ENCODE data around the gene PLPPR3.

PLPPR3 gene

DNA sequence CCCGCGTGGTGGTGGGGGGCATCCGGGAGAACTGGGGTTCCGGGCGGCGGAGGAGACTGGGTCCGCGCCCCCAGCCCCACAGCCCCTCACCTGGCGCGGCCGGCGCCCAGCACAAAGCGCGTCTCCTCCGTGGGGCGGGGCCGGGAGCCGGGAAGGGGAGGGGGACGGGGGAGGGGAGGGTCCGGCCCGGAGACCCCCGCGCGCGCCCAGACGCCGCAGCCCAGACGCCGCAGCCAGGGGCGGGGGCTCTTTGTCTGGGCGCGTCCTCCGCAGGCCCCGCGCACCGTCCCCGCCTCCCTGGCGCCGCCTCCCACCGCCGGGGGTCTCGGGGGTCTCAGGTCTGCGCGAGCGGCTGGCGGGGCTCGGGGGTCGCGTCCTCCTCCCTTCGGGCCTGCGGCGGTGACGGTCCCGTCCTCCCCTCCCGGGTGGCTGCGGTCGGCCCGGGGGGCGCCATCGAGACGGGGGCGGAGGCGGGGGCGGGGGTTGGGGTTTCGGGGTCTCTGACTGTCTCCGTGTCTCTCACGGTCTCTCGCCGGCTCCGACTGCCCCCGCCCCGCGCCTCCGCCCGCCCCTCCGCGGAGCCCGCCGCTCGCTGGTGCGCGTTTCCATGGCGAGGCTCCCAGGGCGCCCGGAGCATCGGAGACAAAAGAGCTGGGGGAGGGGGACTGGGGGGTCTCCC, at the start of gene PLPPR3:
Gene PLPPR3 (minus strand): TSS at position 131 of the 679 bp plus-strand sequence. CDS start 396 bp downstream, outside the sequence.
- TF ChIP-seq, protein P1, sequence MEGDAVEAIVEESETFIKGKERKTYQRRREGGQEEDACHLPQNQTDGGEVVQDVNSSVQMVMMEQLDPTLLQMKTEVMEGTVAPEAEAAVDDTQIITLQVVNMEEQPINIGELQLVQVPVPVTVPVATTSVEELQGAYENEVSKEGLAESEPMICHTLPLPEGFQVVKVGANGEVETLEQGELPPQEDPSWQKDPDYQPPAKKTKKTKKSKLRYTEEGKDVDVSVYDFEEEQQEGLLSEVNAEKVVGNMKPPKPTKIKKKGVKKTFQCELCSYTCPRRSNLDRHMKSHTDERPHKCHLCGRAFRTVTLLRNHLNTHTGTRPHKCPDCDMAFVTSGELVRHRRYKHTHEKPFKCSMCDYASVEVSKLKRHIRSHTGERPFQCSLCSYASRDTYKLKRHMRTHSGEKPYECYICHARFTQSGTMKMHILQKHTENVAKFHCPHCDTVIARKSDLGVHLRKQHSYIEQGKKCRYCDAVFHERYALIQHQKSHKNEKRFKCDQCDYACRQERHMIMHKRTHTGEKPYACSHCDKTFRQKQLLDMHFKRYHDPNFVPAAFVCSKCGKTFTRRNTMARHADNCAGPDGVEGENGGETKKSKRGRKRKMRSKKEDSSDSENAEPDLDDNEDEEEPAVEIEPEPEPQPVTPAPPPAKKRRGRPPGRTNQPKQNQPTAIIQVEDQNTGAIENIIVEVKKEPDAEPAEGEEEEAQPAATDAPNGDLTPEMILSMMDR (conservative IDR thresholded peaks at IDR 0.05; ENCODE audit: low read depth), result no peak
- ChIA-PET CTCF (no interaction called here), POLR2A (ENCODE audit: low non-redundant PET) (no interaction called here)
- DNase-seq (ENCODE audit: low spot score), result no peak
- no peak within 1 kb of the TSS for H3K27ac ChIP-seq

DNA sequence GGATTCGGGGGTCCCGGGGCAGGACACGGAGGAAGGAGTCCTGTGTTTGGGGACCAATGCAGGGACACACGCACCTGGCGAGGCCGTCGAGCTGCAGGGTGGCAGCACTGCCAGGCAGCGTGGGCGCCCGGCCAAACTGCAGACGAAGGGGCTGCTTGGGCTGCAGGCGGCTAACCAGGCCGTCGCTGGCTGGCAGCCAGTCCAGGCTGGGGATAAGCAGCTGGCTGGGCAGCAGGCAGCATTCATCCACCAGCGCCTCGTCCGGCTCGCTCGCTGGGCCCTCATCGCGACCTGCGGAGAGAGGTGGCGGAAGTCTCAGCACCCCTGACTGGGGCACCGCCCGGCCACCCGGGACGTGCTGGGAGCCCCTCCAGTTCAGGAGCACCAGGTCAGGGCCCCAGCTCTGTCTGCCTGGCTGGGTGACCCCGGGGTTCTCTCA, 49.2 kb upstream of the PLPPR3 start:
- TF ChIP-seq, protein P1 (conservative IDR thresholded peaks at IDR 0.05; ENCODE audit: low read depth), result no peak
- POLR2A ChIA-PET (ENCODE audit: low non-redundant PET), result interaction anchor here (0.6 kb wide), 1 partner anchor 39 kb away, joined by 3 read pairs; no protein-coding TSS in a partner anchor
- H3K27ac ChIP-seq, result peak overlapping the region; percentile 100
- no peak for DNase-seq (ENCODE audit: low spot score)
- CTCF ChIA-PET, result no interaction called here

- H3K27ac ChIP-seq, result peak overlapping the region; percentile 92
- ChIA-PET CTCF (no interaction called here), POLR2A (ENCODE audit: low non-redundant PET) (no interaction called here)
- TF ChIP-seq, protein P1 (conservative IDR thresholded peaks at IDR 0.05; ENCODE audit: low read depth), result no peak
- DNase-seq (ENCODE audit: low spot score), result no peak
Measured at GRCh38 chr19:870314-870713, 48.6 kb upstream of the PLPPR3 start.

GRCh38 chr19:869245-870177, 47.8 kb upstream of the PLPPR3 start:
- H3K27ac ChIP-seq, result peak overlapping the region; percentile 92
- POLR2A ChIA-PET (ENCODE audit: low non-redundant PET), result no interaction called here
- DNase-seq (ENCODE audit: low spot score), result peak; percentile 69
- TF ChIP-seq, protein P1 (conservative IDR thresholded peaks at IDR 0.05; ENCODE audit: low read depth), result no peak
- CTCF ChIA-PET, result no interaction called here

- CTCF ChIA-PET, result no interaction called here
- POLR2A ChIA-PET (ENCODE audit: low non-redundant PET), result no interaction called here
- DNase-seq (ENCODE audit: low spot score), result no peak
- H3K27ac ChIP-seq, result peak overlapping the region; percentile 92
- TF ChIP-seq, protein P1 (conservative IDR thresholded peaks at IDR 0.05; ENCODE audit: low read depth), result no peak
Measured at GRCh38 chr19:868458-869244, 46.9 kb upstream of the PLPPR3 start.

Measured in RWPE1 (cell line).